ENCODE results near the gene PYCR2. TPM values are rescaled to one million over a fixed set of nuclear protein-coding genes. Genes with fewer than 3 reads are reported as not detected.

PYCR2 gene
- polyA plus RNA-seq, 2 of the 4 experiments (the other 2 are of a cell fraction) = 45.4 to 50.5 TPM

GRCh38 chr1:225914391-225914790, 9.7 kb downstream of the PYCR2 start (continued):
- no peak for TF ChIP-seq JUN (IDR thresholded peaks at IDR 0.05)
- no peak for TF ChIP-seq PBX3 (IDR thresholded peaks at IDR 0.05)
- TF ChIP-seq HDAC2 (IDR thresholded peaks at IDR 0.05) = no peak
- TF ChIP-seq E2F6 (IDR thresholded peaks at IDR 0.05; ENCODE audit: borderline replicate concordance, low read depth) = no peak
- no peak for TF ChIP-seq RARB (CRISPR knock-in tag; IDR thresholded peaks at IDR 0.05)
- TF ChIP-seq, protein P1, sequence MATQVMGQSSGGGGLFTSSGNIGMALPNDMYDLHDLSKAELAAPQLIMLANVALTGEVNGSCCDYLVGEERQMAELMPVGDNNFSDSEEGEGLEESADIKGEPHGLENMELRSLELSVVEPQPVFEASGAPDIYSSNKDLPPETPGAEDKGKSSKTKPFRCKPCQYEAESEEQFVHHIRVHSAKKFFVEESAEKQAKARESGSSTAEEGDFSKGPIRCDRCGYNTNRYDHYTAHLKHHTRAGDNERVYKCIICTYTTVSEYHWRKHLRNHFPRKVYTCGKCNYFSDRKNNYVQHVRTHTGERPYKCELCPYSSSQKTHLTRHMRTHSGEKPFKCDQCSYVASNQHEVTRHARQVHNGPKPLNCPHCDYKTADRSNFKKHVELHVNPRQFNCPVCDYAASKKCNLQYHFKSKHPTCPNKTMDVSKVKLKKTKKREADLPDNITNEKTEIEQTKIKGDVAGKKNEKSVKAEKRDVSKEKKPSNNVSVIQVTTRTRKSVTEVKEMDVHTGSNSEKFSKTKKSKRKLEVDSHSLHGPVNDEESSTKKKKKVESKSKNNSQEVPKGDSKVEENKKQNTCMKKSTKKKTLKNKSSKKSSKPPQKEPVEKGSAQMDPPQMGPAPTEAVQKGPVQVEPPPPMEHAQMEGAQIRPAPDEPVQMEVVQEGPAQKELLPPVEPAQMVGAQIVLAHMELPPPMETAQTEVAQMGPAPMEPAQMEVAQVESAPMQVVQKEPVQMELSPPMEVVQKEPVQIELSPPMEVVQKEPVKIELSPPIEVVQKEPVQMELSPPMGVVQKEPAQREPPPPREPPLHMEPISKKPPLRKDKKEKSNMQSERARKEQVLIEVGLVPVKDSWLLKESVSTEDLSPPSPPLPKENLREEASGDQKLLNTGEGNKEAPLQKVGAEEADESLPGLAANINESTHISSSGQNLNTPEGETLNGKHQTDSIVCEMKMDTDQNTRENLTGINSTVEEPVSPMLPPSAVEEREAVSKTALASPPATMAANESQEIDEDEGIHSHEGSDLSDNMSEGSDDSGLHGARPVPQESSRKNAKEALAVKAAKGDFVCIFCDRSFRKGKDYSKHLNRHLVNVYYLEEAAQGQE (IDR thresholded peaks at IDR 0.05) = no peak
- TF ChIP-seq POLR2A (IDR thresholded peaks at IDR 0.05; ENCODE audit: low read length) = no peak
- TF ChIP-seq ATOH8 (CRISPR knock-in tag; IDR thresholded peaks at IDR 0.05; ENCODE audit: low read depth) = no peak

DNA sequence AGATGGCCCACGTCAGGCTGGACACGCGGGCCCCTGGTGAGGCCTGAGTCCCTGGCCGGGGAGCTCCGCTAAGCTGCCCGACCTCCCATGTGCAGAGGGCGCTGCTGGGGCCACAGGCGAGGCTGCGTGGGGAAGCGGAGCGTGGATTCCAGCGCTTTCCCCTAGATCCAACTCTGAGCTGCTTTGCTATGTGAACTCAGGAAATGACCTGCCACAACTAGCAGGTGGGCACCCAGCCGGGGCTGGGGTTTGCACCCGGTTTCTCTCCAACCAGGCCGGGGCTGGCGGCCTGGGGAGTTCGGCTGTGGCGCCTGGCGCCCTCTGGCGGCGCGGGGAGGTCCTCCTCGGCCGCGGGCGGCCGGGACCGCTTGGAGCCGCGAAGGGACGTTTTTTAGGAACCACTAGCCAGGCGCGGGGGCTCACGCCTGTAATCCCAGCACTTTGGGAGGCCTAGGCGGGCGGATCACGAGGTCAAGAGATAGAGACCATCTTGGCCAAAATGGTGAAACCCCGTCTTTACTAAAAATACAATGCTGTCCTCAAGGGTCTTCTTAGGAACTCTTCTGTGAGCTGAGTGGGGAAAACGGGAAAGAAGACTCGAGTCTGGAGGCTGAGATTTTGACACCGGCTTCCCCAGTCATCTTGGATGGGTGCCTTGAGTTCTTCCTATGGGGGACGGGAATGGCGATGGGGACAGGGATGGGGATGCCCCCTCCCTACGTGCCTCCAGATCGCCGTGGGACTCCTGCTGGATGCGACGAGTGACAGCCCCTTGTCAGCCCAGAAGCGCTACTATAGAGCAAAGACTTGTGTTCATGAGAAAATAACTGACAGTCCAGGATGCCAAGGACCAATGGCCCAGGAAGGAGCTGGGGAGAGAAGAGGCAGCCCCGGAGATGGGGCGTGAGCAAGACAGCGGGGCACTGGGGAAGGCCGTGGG, 12.6 kb downstream of the PYCR2 start:
- POLR2A ChIA-PET = interaction anchor here (0.7 to 2.1 kb wide), 4 partner anchors 12 to 134 kb away, joined by 4 to 14 read pairs (median 6); partner anchors contain the start of genes PYCR2, SRP9 and TMEM63A
- FAIRE-seq (no peak), ATAC-seq (peak; percentile 86 to 96), DNase-seq (ENCODE audit: low read depth in 1 of 2, low spot score in 1 of 2) (peak; percentile 54 to 74)
- WGBS (ENCODE audit: missing lambda C conversion rate) = 35% methylated on average over 47 of the region's 53 CpGs
- H3K4me3 ChIP-seq = peak overlapping the region; percentile 29
- CTCF ChIA-PET = interaction anchor here (0.6 to 12.4 kb wide), 68 partner anchors 7 to 486 kb away, joined by 3 to 207 read pairs (median 4); partner anchors contain the start of genes LEFTY1, LEFTY2, PYCR2 and SRP9
- 0 out of 3 replicates have a peak, but pooled peaks cover 3% of the 10 kb centered on the region for H3K4me1 ChIP-seq
- TF ChIP-seq SMC3 (IDR thresholded peaks at IDR 0.05) (peak; percentile 98), EHMT2 (IDR thresholded peaks at IDR 0.05; ENCODE audit: low read depth) (no peak), HOXB5 (CRISPR knock-in tag; IDR thresholded peaks at IDR 0.05) (no peak), HDAC2 (IDR thresholded peaks at IDR 0.05) (no peak), HEYL (CRISPR knock-in tag; IDR thresholded peaks at IDR 0.05) (no peak), MAX (IDR thresholded peaks at IDR 0.05) (peak; percentile 54; the same call in 1 of the 2 replicates), RAD21 (conservative IDR thresholded peaks at IDR 0.05 in 1 of 2, IDR thresholded peaks at IDR 0.05 in 1 of 2) (peak; percentile 73 to 95), HOXB13 (CRISPR knock-in tag; IDR thresholded peaks at IDR 0.05; ENCODE audit: low read depth) (no peak), CTCF (IDR thresholded peaks at IDR 0.05) (peak; percentile 99)
- peak overlapping the region; percentile 84 for H3K4me2 ChIP-seq
- H3K9me3 ChIP-seq = no peaks in the 10 kb centered on the region
- H3K27ac ChIP-seq = peak overlapping the region; percentile 62 to 79

Data from A549 (cell line).